Measurements from ENCODE around the gene JAKMIP2.
"Not testable (repeated sequence)": the region's sequence is repeated elsewhere in the genome, so short reads cannot be mapped to it uniquely, and the experiment has no call there.

Gene JAKMIP2

DNA sequence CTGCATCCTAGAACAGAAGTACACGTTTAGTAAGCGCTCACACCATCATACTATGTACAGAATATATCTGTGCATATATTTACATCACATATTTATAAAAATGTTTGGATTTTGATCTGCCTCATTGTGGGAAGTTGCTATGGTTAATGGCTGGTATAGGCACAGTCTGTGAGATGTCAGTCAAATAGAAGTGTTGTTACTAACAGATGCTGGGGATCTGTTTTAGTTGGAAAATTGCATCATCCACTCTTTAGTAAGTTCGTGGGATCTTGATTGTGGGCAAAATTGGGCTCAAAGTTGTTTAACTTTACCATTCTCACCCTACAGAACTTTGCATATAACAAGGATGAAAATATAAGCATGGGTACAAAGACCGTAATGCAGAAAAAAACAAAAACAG lies 196.3 kb downstream of the JAKMIP2 start:
- no peak overlapping the region for H3K27ac ChIP-seq (ENCODE audit: low read depth, low read length)
- H3K4me2 ChIP-seq (ENCODE audit: low read length): no peak overlapping the region
- no peaks in the 10 kb centered on the region for H3K9me2 ChIP-seq (replicated peaks; ENCODE audit: control insufficient read depth, low read length)
- no peaks in the 10 kb centered on the region for H3K36me3 ChIP-seq (ENCODE audit: control insufficient read depth, low read length)
- no peaks in the 10 kb centered on the region for H4K20me1 ChIP-seq (ENCODE audit: control insufficient read depth, insufficient read depth, low read depth, low read length)
- H3K9me3 ChIP-seq (ENCODE audit: control insufficient read depth, insufficient read depth, low read length): no peaks in the 10 kb centered on the region
- H3K4me3 ChIP-seq (ENCODE audit: low read length): no peak overlapping the region
- no peaks in the 10 kb centered on the region for H3F3A ChIP-seq (ENCODE audit: control insufficient read depth, insufficient read depth)
- H3K4me1 ChIP-seq (ENCODE audit: control insufficient read depth, low read length): no peaks in the 10 kb centered on the region
- TF ChIP-seq EZH2phosphoT487 (IDR thresholded peaks at IDR 0.05; ENCODE audit: borderline replicate concordance, low read length): no peak
- TF ChIP-seq, protein P1, sequence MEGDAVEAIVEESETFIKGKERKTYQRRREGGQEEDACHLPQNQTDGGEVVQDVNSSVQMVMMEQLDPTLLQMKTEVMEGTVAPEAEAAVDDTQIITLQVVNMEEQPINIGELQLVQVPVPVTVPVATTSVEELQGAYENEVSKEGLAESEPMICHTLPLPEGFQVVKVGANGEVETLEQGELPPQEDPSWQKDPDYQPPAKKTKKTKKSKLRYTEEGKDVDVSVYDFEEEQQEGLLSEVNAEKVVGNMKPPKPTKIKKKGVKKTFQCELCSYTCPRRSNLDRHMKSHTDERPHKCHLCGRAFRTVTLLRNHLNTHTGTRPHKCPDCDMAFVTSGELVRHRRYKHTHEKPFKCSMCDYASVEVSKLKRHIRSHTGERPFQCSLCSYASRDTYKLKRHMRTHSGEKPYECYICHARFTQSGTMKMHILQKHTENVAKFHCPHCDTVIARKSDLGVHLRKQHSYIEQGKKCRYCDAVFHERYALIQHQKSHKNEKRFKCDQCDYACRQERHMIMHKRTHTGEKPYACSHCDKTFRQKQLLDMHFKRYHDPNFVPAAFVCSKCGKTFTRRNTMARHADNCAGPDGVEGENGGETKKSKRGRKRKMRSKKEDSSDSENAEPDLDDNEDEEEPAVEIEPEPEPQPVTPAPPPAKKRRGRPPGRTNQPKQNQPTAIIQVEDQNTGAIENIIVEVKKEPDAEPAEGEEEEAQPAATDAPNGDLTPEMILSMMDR (IDR thresholded peaks at IDR 0.05; ENCODE audit: low read depth, low read length, poor library complexity, severe bottlenecking): no peak
- H3K27me3 ChIP-seq (ENCODE audit: control insufficient read depth, low read length): no peaks in the 10 kb centered on the region
- no peaks in the 10 kb centered on the region for H3K79me2 ChIP-seq (ENCODE audit: control insufficient read depth, low read length)

GRCh38 chr5:147582272-147582671 lies 200.3 kb downstream of the JAKMIP2 start:
- H3K4me3 ChIP-seq (ENCODE audit: low read length); H3K4me2 ChIP-seq (ENCODE audit: low read length); H3K27me3 ChIP-seq (ENCODE audit: control insufficient read depth, low read length); H3K4me1 ChIP-seq (ENCODE audit: control insufficient read depth, low read length); H4K20me1 ChIP-seq (ENCODE audit: control insufficient read depth, insufficient read depth, low read depth, low read length); H3K27ac ChIP-seq (ENCODE audit: low read depth, low read length); H3K9me2 ChIP-seq (replicated peaks; ENCODE audit: control insufficient read depth, low read length); H3K36me3 ChIP-seq (ENCODE audit: control insufficient read depth, low read length); H3K79me2 ChIP-seq (ENCODE audit: control insufficient read depth, low read length); H3F3A ChIP-seq (ENCODE audit: control insufficient read depth, insufficient read depth); H3K9me3 ChIP-seq (ENCODE audit: control insufficient read depth, insufficient read depth, low read length): not testable (repeated sequence)

DNA sequence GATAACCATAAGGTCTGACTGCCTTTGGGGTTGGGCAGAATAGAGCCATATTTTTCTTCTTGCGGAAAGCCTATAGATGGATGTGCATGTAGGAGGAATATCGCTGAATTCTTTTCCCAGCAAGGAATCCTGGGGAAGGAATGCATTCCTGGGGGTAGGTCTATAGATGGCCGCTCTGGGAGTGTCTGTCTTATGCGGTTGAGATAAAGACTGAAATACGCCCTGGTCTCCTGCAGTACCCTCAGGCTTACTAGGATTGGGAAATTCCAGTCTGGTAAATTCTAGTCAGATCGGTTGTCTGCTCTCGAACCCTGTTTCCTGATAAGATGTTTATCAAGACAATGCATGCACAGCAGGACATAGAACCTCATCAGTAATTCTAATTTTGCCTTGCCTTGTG lies 202.1 kb downstream of the JAKMIP2 start:
- H4K20me1 ChIP-seq (ENCODE audit: control insufficient read depth, insufficient read depth, low read depth, low read length); H3K4me1 ChIP-seq (ENCODE audit: control insufficient read depth, low read length); H3K9me2 ChIP-seq (replicated peaks; ENCODE audit: control insufficient read depth, low read length); H3K9me3 ChIP-seq (ENCODE audit: control insufficient read depth, insufficient read depth, low read length); H3K4me2 ChIP-seq (ENCODE audit: low read length); H3K27ac ChIP-seq (ENCODE audit: low read depth, low read length); H3K79me2 ChIP-seq (ENCODE audit: control insufficient read depth, low read length); H3K4me3 ChIP-seq (ENCODE audit: low read length); H3K36me3 ChIP-seq (ENCODE audit: control insufficient read depth, low read length); H3K27me3 ChIP-seq (ENCODE audit: control insufficient read depth, low read length); H3F3A ChIP-seq (ENCODE audit: control insufficient read depth, insufficient read depth): not testable (repeated sequence)

- Histone ChIP-seq H3K9me3 (ENCODE audit: control insufficient read depth, insufficient read depth, low read length) (no peaks in the 10 kb centered on the region), H3K27ac (ENCODE audit: low read depth, low read length) (no peak overlapping the region)
- TF ChIP-seq EZH2phosphoT487 (IDR thresholded peaks at IDR 0.05; ENCODE audit: borderline replicate concordance, low read length): no peak
- TF ChIP-seq, protein P1 (IDR thresholded peaks at IDR 0.05; ENCODE audit: low read depth, low read length, poor library complexity, severe bottlenecking): peak; percentile 57
These were observed 204.1 kb downstream of the JAKMIP2 start for GRCh38 chr5:147578228-147579024.

More at GRCh38 chr5:147578228-147579024, 204.1 kb downstream of the JAKMIP2 start:
- no peaks in the 10 kb centered on the region for H3K27me3 ChIP-seq (ENCODE audit: control insufficient read depth, low read length)
- H3F3A ChIP-seq (ENCODE audit: control insufficient read depth, insufficient read depth): no peaks in the 10 kb centered on the region
- no peaks in the 10 kb centered on the region for H3K4me1 ChIP-seq (ENCODE audit: control insufficient read depth, low read length)
- no peaks in the 10 kb centered on the region for H3K79me2 ChIP-seq (ENCODE audit: control insufficient read depth, low read length)
- H3K36me3 ChIP-seq (ENCODE audit: control insufficient read depth, low read length): no peaks in the 10 kb centered on the region
- no peak overlapping the region for H3K4me2 ChIP-seq (ENCODE audit: low read length)
- no peaks in the 10 kb centered on the region for H3K9me2 ChIP-seq (replicated peaks; ENCODE audit: control insufficient read depth, low read length)
- H3K4me3 ChIP-seq (ENCODE audit: low read length): no peak overlapping the region
- no peaks in the 10 kb centered on the region for H4K20me1 ChIP-seq (ENCODE audit: control insufficient read depth, insufficient read depth, low read depth, low read length)

Data from DOHH2 (cell line).